GM12874 (cell line): ENCODE data around the gene TCF4.

ENCODE experiments used
- CTCF ChIP-seq: IDR thresholded peaks from 2 replicates; pipeline ENCODE4 v1.5.1; 2011; ENCODE audit warnings: low read depth, mild to moderate bottlenecking, control low read depth, low read length, moderate library complexity; ENCODE audit not compliant: insufficient read depth

TCF4 gene

GRCh38 chr18:55400590-55401541 lies 187.1 kb downstream of the TCF4 start:
- no peak for TF ChIP-seq CTCF

GRCh38 chr18:55400081-55400480 lies 187.9 kb downstream of the TCF4 start:
- no peak for TF ChIP-seq CTCF

GRCh38 chr18:55398858-55399257 lies 189.1 kb downstream of the TCF4 start:
- TF ChIP-seq CTCF = no peak

GRCh38 chr18:55396979-55397378 lies 191.0 kb downstream of the TCF4 start:
- no peak for TF ChIP-seq CTCF

- TF ChIP-seq CTCF = no peak
Measured at GRCh38 chr18:55396267-55396905, 191.6 kb downstream of the TCF4 start.

- no peak for TF ChIP-seq CTCF
Measured at GRCh38 chr18:55395799-55396198, 192.2 kb downstream of the TCF4 start.

GRCh38 chr18:55390898-55391297 lies 197.1 kb downstream of the TCF4 start:
- no peak for TF ChIP-seq CTCF
